B cell (primary cell): Measurements from ENCODE around the gene SLC44A1. TPM values are rescaled to one million over a fixed set of nuclear protein-coding genes. Genes with fewer than 3 reads are reported as not detected.

Source experiments
- ATAC-seq: fragments of 200-7000 bp; cut with Tn5 transposase; one replicate; pipeline ENCODE4 v1.10.0; 2021; ENCODE audit warnings: low read depth, mild to moderate bottlenecking, moderate number of reproducible peaks, moderate library complexity
- CTCF ChIA-PET: fragments of 350-600 bp; sonication (Branson Sonifier 250); formaldehyde crosslinking; loops from one replicate; lab custom pipeline; 2021; ENCODE audit warnings: antibody characterized with exemption, inconsistent platforms; lab: Charles Lee
- POLR2A ChIA-PET: fragments of 350-600 bp; sonication (Branson Sonifier 250); formaldehyde crosslinking; loops from one replicate; lab custom pipeline; 2021; ENCODE audit warnings: antibody characterized with exemption; lab: Charles Lee
- DNase-seq: peaks from one replicate; pipeline ENCODE4 v3.0.0; 2013
- H2AFZ ChIP-seq: 2 replicates; pipeline ENCODE4 v1.6.1; 2012; ENCODE audit warnings: mild to moderate bottlenecking, low read depth, low read length; ENCODE audit not compliant: insufficient read depth, poor library complexity, severe bottlenecking
- H3K27ac ChIP-seq, 2 donors: 1 replicate in 1 of 2; 2 replicates in 1 of 2; pipeline ENCODE4 v1.5.1; 2012 to 2013; ENCODE audit warnings: low read length in 2 of 2, mild to moderate bottlenecking in 2 of 2, moderate library complexity in 1 of 2
- H3K27me3 ChIP-seq, 4 experiments: fragments of 200-600 bp in 1 of 4; sonication (generic) in 1 of 4; replicated peaks in 1 of 4; 1 replicate in 2 of 4; 2 replicates in 2 of 4; pipeline versions ENCODE4 v1.6.1 to v1.7.0; 2013 to 2016; ENCODE audit warnings: low read length in 3 of 4, mild to moderate bottlenecking in 2 of 4, mixed read lengths in 1 of 4, moderate library complexity in 1 of 4; ENCODE audit not compliant: insufficient read depth in 4 of 4, control insufficient read depth in 3 of 4; ENCODE audit errors: control extremely low read depth in 1 of 4
- H3K36me3 ChIP-seq, 2 experiments: replicated peaks in 1 of 2; 1 replicate in 1 of 2; 2 replicates in 1 of 2; pipeline versions ENCODE4 v1.6.1 to v1.7.1; 2013; ENCODE audit warnings: low read length in 1 of 2; ENCODE audit not compliant: insufficient read depth in 2 of 2, control insufficient read depth in 1 of 2; ENCODE audit errors: control extremely low read depth in 1 of 2, extremely low read depth in 1 of 2
- H3K4me1 ChIP-seq, 2 donors: fragments of 200-600 bp in 1 of 2; sonication (generic) in 1 of 2; 1 replicate in 1 of 2; 2 replicates in 1 of 2; pipeline versions ENCODE4 v1.5.1 to v1.6.1; 2013 to 2017; ENCODE audit warnings: low read length in 2 of 2; ENCODE audit not compliant: control insufficient read depth in 2 of 2, insufficient read depth in 2 of 2
- H3K4me2 ChIP-seq: replicated peaks from 2 replicates; pipeline ENCODE3; 2012; ENCODE audit warnings: mild to moderate bottlenecking, low read depth, low read length; ENCODE audit not compliant: poor library complexity, severe bottlenecking
- H3K4me3 ChIP-seq, 5 experiments: fragments of 200-600 bp in 1 of 5; sonication (generic) in 1 of 5; 1 replicate in 3 of 5; 2 replicates in 2 of 5; pipeline versions ENCODE4 v1.5.1 to v1.7.0; 2011 to 2016; ENCODE audit warnings: low read length in 4 of 5, mild to moderate bottlenecking in 4 of 5, low read depth in 2 of 5, control low read depth in 1 of 5, moderate library complexity in 1 of 5; ENCODE audit not compliant: insufficient read depth in 1 of 5; ENCODE audit errors: control extremely low read depth in 1 of 5, extremely low read depth in 1 of 5
- H3K79me2 ChIP-seq: fragments of 200-600 bp; sonication (generic); one replicate; pipeline ENCODE4 v1.6.0; 2016; ENCODE audit warnings: low read length; ENCODE audit not compliant: control insufficient read depth, insufficient read depth
- H3K9ac ChIP-seq: fragments of 200-600 bp; sonication (generic); 2 replicates; pipeline ENCODE4 v1.6.1; 2017; ENCODE audit warnings: mild to moderate bottlenecking, low read length, moderate library complexity
- H3K9me3 ChIP-seq, 3 donors: one replicate each; pipeline versions ENCODE4 v1.6.1 to v1.7.1; 2013; ENCODE audit warnings: low read length in 2 of 3; ENCODE audit not compliant: control insufficient read depth in 2 of 3, insufficient read depth in 1 of 3; ENCODE audit errors: control extremely low read depth in 1 of 3
- H4K20me1 ChIP-seq: 2 replicates; pipeline ENCODE4 v1.6.0; 2012; ENCODE audit warnings: mild to moderate bottlenecking, low read length; ENCODE audit not compliant: insufficient read depth, control insufficient read depth, poor library complexity, severe bottlenecking
- H3K27ac Mint-ChIP-seq: one replicate; pipeline ENCODE4 v1.8.0; 2021; ENCODE audit warnings: mixed read lengths
- H3K27me3 Mint-ChIP-seq: one replicate; pipeline ENCODE4 v1.8.0; 2021; ENCODE audit warnings: mixed read lengths
- H3K4me1 Mint-ChIP-seq: one replicate; pipeline ENCODE4 v1.8.0; 2021; ENCODE audit warnings: mixed read lengths
- H3K4me3 Mint-ChIP-seq: one replicate; pipeline ENCODE4 v1.8.0; 2021; ENCODE audit warnings: mixed read lengths
- H3K9me3 Mint-ChIP-seq: one replicate; pipeline ENCODE4 v1.8.0; 2022; ENCODE audit warnings: mixed read lengths; ENCODE audit not compliant: insufficient read depth
- EZH2 ChIP-seq: IDR thresholded peaks from 2 replicates; pipeline ENCODE4 v1.6.1; 2012; ENCODE audit warnings: borderline replicate concordance, low read depth, mild to moderate bottlenecking, moderate library complexity, low read length; ENCODE audit not compliant: insufficient read depth, poor library complexity, severe bottlenecking
- intact Hi-C: fragments of 100-400 bp; cut with micrococcal nuclease; formaldehyde crosslinking; loops from one replicate; pipeline ENCODE4 v1.10.0; 2022
- polyA plus RNA-seq: library from polyadenylated mRNA; depleted of rRNA; stranded (reverse); fragments of >200 nt; gene quantifications from 2 replicates; pipeline ENCODE4 v1.2.3, GENCODE V29; 2012
- total RNA-seq, 2 donors: library from RNA; stranded (reverse); fragments of 120-200 nt in 1 of 2; gene quantifications; 1 replicate in 1 of 2; 2 replicates in 1 of 2; pipeline versions ENCODE4 v1.2.3 to v1.2.4, GENCODE V29; 2013 to 2022
- TF ChIP-seq, protein P1 (sequence below): fragments of 200-600 bp; IDR thresholded peaks from one replicate; pipeline ENCODE4 v1.8.0; 2022; ENCODE audit warnings: antibody characterized with exemption, mild to moderate bottlenecking

Gene SLC44A1
- total and polyA plus RNA-seq, 2 donors (not counting 1 experiment from before 2014, with no cell fraction given), result 2.2 to 17.7 TPM

DNA sequence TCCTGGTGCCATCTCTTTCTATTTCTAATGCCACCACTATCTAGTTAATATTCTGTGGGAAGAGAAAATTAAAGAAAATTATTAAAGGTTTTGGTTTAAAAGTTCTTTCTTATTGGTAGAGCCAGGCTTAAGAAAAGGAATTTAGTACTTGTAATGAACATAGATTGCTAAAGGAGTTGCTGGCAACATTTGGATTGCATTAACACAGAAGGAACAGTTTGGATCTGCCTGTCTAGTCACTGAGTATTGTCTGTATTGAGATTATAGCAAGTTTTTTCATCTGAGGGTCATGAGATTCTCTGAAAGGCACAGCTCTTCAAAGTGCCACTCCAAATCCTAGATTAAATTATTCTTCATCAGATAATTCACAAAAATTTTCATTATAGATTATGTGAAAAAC is 235.4 kb downstream of the SLC44A1 start:
- ATAC-seq, result no peak
- Histone ChIP-seq H3K9me3 (no peaks in the 10 kb centered on the region), H4K20me1 (no peaks in the 10 kb centered on the region), H3K4me1 (peaks cover 0 to 3% of the 10 kb centered on the region in 2 donors), H3K4me3 (no peak overlapping the region), H3K27me3 (no peaks in the 10 kb centered on the region), H3K27ac (no peak overlapping the region), H2AFZ (no peak overlapping the region), H3K79me2 (no peaks in the 10 kb centered on the region), H3K4me2 (no peak overlapping the region), H3K36me3 (no peaks in the 10 kb centered on the region), H3K9ac (no peak overlapping the region)
- Mint-ChIP-seq H3K4me1 (peaks cover 5% of the 10 kb centered on the region), H3K4me3 (no peak overlapping the region), H3K9me3 (no peaks in the 10 kb centered on the region), H3K27ac (no peak overlapping the region), H3K27me3 (no peaks in the 10 kb centered on the region)
- intact Hi-C loops, result no loop called here
- TF ChIP-seq EZH2, result no peak
- TF ChIP-seq, protein P1, sequence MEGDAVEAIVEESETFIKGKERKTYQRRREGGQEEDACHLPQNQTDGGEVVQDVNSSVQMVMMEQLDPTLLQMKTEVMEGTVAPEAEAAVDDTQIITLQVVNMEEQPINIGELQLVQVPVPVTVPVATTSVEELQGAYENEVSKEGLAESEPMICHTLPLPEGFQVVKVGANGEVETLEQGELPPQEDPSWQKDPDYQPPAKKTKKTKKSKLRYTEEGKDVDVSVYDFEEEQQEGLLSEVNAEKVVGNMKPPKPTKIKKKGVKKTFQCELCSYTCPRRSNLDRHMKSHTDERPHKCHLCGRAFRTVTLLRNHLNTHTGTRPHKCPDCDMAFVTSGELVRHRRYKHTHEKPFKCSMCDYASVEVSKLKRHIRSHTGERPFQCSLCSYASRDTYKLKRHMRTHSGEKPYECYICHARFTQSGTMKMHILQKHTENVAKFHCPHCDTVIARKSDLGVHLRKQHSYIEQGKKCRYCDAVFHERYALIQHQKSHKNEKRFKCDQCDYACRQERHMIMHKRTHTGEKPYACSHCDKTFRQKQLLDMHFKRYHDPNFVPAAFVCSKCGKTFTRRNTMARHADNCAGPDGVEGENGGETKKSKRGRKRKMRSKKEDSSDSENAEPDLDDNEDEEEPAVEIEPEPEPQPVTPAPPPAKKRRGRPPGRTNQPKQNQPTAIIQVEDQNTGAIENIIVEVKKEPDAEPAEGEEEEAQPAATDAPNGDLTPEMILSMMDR, result no peak
- no peak for DNase-seq
- ChIA-PET CTCF (no interaction called here), POLR2A (no interaction called here)

DNA sequence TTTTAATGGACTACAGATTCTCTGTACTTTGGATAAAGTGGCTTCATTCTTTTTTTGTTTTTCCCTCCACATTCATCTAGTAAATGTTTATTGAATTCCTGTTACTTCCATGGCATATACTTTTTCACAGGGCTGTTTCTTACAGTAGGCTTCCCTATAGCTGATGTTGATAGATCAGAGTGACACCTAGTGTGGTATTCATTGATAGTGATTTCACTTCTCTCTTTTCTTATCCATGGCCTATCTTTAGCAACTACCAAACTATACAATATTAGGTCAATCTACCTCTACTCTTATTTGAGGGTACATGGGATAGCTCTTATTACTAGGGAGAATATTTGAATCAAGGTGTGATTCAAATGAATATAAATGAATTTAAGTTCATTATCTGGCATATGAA is 239.2 kb downstream of the SLC44A1 start:
- H3K4me2 ChIP-seq, result no peak overlapping the region
- Mint-ChIP-seq H3K27ac (no peak overlapping the region), H3K9me3 (no peaks in the 10 kb centered on the region), H3K4me3 (no peak overlapping the region), H3K4me1 (peaks cover 5% of the 10 kb centered on the region), H3K27me3 (no peaks in the 10 kb centered on the region)
- no peak overlapping the region for H3K9ac ChIP-seq
- ATAC-seq, result no peak
- no peaks in the 10 kb centered on the region for H4K20me1 ChIP-seq
- H3K27ac ChIP-seq, result no peak overlapping the region
- no peak for TF ChIP-seq EZH2
- TF ChIP-seq, protein P1, result no peak
- no peaks in the 10 kb centered on the region for H3K9me3 ChIP-seq
- H3K79me2 ChIP-seq, result no peaks in the 10 kb centered on the region
- H3K4me3 ChIP-seq, result no peak overlapping the region
- ChIA-PET CTCF (interaction anchor here (0.8 kb wide), 1 partner anchor 17 kb away, joined by 3 read pairs; no protein-coding TSS in a partner anchor), POLR2A (no interaction called here)
- DNase-seq, result no peak
- intact Hi-C loops, result no loop called here
- no peak overlapping the region for H2AFZ ChIP-seq
- H3K36me3 ChIP-seq, result no peaks in the 10 kb centered on the region
- H3K27me3 ChIP-seq, result no peaks in the 10 kb centered on the region
- H3K4me1 ChIP-seq, result peaks cover 0 to 3% of the 10 kb centered on the region in 2 donors
